Osteocyte (in vitro differentiated cells): ENCODE measurements around the gene DMBX1. TPM values are rescaled to one million over a fixed set of nuclear protein-coding genes. Genes with fewer than 3 reads are reported as not detected.
A peak's percentile ranks its signal among the peaks of the same experiment; 100 is the strongest.

Experiments used
- DNase-seq: peaks from one replicate; pipeline ENCODE4 v3.0.0; 2021; ENCODE audit warnings: mixed read lengths; ENCODE audit not compliant: unreplicated experiment; ENCODE audit errors: extremely low spot score
- H3K27ac Mint-ChIP-seq: one replicate; pipeline ENCODE4 v1.8.0; 2021; ENCODE audit warnings: mild to moderate bottlenecking, mixed read lengths; ENCODE audit not compliant: unreplicated experiment
- H3K27me3 Mint-ChIP-seq: one replicate; pipeline ENCODE4 v1.8.0; 2021; ENCODE audit warnings: mixed read lengths; ENCODE audit not compliant: unreplicated experiment
- H3K36me3 Mint-ChIP-seq: one replicate; pipeline ENCODE4 v1.8.0; 2021; ENCODE audit warnings: mixed read lengths; ENCODE audit not compliant: unreplicated experiment
- H3K4me1 Mint-ChIP-seq: one replicate; pipeline ENCODE4 v1.8.0; 2021; ENCODE audit warnings: mixed read lengths; ENCODE audit not compliant: unreplicated experiment
- H3K4me3 Mint-ChIP-seq: one replicate; pipeline ENCODE4 v1.8.0; 2021; ENCODE audit warnings: mild to moderate bottlenecking, moderate library complexity, mixed read lengths; ENCODE audit not compliant: unreplicated experiment
- H3K9me3 Mint-ChIP-seq: one replicate; pipeline ENCODE4 v1.8.0; 2021; ENCODE audit warnings: mixed read lengths; ENCODE audit not compliant: unreplicated experiment
- CTCF ChIP-seq: fragments of 200-600 bp; sonication (generic); IDR thresholded peaks from 2 replicates; pipeline ENCODE4 v1.5.0; 2021; ENCODE audit warnings: antibody characterized with exemption, mild to moderate bottlenecking, moderate library complexity
- total RNA-seq: library from RNA; stranded (reverse); gene quantifications from 2 replicates; pipeline ENCODE4 v1.2.1, GENCODE V29; 2021

Gene DMBX1
- total RNA-seq, 1 donor from 2014 or later = not detected

- TF ChIP-seq CTCF = no peak
- no peaks in the 10 kb centered on the region for H3K36me3 Mint-ChIP-seq
- peaks cover 18% of the 10 kb centered on the region for H3K27me3 Mint-ChIP-seq
- DNase-seq = peak; percentile 88
- no peak overlapping the region for H3K4me3 Mint-ChIP-seq
- peaks cover 33% of the 10 kb centered on the region for H3K4me1 Mint-ChIP-seq
- no peaks in the 10 kb centered on the region for H3K9me3 Mint-ChIP-seq
- peak overlapping the region; percentile 21 for H3K27ac Mint-ChIP-seq
Observed at GRCh38 chr1:46520063-46520911, 30.7 kb downstream of the DMBX1 start.

- Mint-ChIP-seq H3K27me3 (peaks cover 18% of the 10 kb centered on the region), H3K27ac (no peak overlapping the region), H3K4me1 (peaks cover 33% of the 10 kb centered on the region), H3K36me3 (no peaks in the 10 kb centered on the region), H3K9me3 (no peaks in the 10 kb centered on the region), H3K4me3 (no peak overlapping the region)
- no peak for DNase-seq
- TF ChIP-seq CTCF = no peak
Observed at GRCh38 chr1:46521414-46521813, 31.8 kb downstream of the DMBX1 start.

- Mint-ChIP-seq H3K4me1 (peaks cover 25% of the 10 kb centered on the region), H3K36me3 (no peaks in the 10 kb centered on the region), H3K27ac (no peak overlapping the region), H3K4me3 (no peak overlapping the region), H3K9me3 (no peaks in the 10 kb centered on the region), H3K27me3 (peaks cover 21% of the 10 kb centered on the region)
- no peak for TF ChIP-seq CTCF
- DNase-seq = no peak
Observed at GRCh38 chr1:46522184-46522968, 32.7 kb downstream of the DMBX1 start.

- DNase-seq = no peak
- no peak for TF ChIP-seq CTCF
- H3K27me3 Mint-ChIP-seq = peaks cover 26% of the 10 kb centered on the region
- H3K27ac Mint-ChIP-seq = no peak overlapping the region
- no peak overlapping the region for H3K4me3 Mint-ChIP-seq
- H3K9me3 Mint-ChIP-seq = no peaks in the 10 kb centered on the region
- H3K4me1 Mint-ChIP-seq = peaks cover 25% of the 10 kb centered on the region
- no peaks in the 10 kb centered on the region for H3K36me3 Mint-ChIP-seq
Observed at GRCh38 chr1:46522969-46523320, 33.3 kb downstream of the DMBX1 start.
